Measurements from ENCODE around the gene LMO1.

Gene LMO1

DNA sequence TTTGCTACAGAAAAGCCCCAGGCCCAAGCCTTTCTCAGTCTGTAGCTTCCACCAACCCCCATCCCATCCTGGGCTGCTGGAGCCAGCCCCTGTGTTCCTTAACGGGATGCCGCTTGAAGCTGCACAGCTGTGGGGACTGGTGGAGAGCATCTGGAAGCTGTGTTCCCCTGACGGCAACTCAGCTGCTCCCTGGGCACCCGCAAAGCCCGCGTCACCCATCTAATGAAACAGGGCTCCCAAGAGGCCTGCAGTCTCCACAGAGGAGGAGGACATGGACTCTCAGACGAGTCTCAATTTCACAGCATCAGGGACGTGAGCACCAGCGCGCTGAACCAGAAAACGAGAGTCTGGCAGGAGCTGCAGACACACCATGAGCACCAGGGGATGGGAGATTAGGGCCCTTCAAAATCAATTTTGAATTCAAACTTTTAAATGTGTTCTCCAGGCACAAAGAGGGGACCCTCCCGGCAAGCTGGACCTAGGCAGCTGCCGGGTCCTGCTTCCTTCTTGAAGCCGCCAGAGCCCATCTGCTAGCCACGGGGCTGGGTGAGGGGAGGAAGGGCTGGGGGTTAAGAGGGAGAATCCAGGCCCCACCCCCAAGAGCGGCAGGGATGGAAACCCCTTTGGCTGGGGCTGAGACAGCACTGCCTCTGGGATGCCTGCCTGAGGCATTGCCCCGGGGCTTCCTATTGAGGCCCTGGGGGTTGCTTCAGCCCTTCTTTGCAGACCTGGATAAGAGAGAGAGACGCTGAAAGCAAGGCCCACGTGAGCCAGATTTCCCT is 21.0 kb downstream of the LMO1 start:
- no peak for DNase-seq

DNA sequence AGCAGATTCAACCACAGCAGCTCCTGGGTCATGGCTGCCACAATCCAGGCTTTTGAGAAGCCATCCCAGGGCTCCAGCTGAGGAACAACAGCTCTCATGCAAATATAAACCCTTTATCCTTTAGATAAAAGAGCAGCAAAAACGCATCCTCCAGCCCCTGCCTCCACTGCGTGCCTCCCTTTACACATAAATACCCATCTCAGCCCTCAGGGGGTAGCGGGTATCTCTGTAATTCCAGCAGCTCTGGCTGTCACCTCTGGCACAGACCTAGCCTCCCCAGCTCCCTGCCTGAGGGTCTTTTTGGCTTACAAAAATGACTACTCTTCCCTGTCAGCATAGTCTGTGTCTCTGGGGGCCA is 21.6 kb downstream of the LMO1 start:
- no peak for DNase-seq

DNA sequence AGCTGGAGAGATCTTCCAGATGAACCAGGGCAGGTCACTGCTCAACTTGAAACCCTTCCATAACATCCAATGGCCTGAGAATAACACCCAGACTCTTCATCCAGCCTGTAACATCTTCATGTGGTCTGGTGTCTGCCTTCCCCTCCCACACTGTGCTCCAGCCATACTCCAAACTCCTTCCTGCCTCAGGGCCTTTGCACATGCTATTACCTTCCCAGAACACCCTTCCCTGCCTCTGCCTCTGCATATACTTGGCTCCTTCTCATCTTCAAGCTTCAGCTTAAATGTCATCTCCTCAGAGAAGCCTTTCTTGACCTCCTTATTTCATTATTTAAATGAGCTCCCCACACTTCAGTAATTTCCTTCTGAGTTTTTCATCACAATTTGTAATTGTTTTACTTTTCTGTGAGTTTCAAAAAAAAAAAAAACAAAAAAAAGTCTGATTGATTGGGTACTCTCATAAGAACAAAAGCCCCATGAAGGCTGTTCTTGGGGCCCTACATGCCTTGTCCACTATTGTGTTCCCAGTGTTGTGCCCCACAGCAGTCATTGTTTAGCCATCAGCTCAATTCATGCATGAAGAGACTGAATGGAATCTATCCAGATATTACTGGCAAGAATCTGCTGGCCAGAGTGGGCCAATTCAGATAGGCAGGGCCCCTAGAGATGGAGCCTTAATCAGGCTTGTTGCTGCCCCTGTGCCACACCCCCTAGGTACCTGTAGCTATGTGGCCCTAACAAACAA is 22.1 kb downstream of the LMO1 start:
- no peak for DNase-seq

DNA sequence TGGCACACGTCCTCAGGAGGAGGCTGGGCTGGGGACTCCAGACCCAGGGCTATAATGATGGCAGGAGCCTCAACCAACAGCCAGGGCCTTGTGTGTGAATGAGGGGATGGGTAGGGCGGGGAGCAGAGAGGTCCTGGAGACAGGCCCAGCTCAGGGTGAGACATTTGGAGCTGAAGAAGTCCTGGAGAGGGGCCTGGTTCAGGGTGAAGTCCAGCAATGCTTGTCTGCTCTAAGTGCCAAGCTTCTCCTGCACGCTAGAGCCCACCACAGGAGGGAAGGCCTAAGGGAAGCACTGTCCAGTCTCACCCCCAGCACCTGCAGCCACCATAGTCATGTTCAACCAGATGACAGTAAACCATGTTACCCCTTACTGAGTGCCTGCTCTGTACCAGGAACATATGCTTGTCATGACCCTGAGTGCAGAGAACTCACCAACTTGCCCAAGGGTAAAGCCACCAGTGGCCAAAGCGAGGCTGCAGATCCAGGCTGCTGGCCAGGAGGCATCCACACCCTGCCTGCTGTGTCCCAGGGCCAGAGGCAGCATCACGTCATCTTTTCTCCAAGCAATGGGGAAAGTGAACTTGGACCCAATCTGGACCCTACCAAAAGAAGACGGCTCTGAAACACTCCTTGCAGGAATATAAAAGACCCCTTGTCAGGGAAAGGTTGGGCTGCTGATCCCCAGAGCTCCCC is 24.0 kb downstream of the LMO1 start:
- DNase-seq = no peak

DNA sequence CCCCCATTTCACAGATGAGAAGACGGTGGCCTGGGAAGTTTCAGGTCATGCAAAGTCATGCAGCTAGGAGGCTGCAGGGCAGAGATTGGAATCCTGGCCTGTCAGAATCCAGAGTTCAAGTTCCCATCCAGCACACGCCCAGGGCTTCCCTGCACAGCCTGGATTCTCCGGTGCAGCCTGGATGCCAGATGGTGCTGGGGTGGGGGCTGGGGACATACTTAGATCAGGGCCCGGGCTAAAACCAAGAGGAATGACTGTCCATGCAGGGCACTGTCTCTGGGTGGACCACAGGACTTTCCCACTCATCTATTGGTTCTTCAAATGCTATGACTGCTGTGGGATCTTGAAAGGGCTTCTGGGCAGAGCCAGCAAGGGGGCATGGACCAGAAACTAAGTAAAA is 24.6 kb downstream of the LMO1 start:
- DNase-seq = no peak

DNA sequence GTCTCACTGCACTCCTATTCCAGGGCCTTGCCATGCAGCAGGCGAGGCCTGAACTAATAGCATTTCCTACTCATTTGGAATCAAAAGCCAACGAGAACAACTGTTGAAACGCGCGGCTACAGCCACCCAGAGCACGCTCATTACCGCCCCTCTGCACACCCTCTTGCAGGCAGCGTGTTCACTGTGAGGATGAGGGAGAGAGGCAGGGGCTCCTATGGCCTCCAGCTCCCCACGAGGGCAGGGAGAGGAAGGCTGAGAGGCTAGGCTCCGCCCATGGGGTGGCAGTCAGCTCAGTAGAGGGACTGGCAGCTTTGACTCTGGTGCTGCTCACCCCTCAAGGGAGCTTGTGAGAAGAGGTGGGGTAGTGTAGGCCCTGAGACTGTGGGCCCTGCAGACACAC is 26.2 kb downstream of the LMO1 start:
- no peak for DNase-seq

DNA sequence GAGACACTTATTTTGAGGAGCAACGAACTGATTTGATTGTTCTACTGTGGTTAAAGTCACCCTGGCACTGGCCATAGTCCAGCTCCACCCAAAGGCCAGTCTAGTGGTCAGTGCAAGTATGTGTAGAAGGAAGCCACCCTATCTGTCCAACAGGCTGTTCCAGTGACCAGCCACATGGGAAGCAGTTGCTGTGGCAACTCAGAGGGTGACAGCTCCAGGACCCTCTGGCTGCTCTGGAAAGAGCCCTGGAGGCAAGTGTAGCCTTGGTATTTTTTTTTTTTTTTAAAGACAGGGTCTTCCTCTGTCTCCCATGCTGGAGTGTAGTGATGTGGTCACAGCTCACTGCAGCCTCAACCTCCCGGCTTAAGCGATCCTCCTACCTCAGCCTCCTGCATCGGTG is 27.8 kb downstream of the LMO1 start:
- DNase-seq = no peak

DNA sequence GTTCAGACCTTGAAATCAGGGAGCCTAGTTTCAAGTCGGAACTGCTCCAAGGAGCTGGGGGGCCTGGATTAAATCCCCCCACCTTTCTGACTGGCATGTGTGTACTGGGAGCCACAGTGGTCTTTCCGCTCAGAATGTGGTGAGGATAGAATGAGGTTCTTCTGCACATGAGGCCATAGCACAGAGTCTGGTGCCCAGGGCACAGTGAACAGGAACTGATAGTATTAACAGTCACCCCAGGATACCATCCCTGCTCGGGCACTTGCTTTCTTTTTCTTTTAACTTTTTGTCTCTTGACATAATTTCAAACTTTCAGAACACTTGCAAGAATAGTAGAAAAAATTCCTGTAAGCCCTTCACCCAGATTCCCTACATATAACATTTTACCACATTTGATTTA is 28.8 kb downstream of the LMO1 start:
- DNase-seq = no peak

DNA sequence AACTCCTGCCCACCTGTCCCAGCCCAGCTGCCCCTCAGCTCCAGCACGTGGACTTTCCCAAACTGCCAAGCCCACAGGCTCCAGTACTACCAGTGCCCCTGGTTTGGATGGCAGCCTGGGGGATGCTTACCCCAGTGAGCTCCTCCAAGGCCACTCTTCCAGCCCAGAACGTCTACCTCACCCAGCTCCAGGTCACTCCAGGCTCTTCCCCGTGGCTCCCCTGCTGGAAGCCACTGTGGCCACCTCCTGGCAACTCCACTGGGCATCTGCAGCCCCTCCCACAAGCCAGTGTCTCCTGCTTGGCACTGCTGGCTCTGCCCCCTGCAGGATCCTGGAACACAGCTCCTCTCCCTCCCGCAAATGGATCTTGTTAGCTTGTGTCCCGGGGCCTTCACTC is 29.3 kb downstream of the LMO1 start:
- DNase-seq = no peak

DNA sequence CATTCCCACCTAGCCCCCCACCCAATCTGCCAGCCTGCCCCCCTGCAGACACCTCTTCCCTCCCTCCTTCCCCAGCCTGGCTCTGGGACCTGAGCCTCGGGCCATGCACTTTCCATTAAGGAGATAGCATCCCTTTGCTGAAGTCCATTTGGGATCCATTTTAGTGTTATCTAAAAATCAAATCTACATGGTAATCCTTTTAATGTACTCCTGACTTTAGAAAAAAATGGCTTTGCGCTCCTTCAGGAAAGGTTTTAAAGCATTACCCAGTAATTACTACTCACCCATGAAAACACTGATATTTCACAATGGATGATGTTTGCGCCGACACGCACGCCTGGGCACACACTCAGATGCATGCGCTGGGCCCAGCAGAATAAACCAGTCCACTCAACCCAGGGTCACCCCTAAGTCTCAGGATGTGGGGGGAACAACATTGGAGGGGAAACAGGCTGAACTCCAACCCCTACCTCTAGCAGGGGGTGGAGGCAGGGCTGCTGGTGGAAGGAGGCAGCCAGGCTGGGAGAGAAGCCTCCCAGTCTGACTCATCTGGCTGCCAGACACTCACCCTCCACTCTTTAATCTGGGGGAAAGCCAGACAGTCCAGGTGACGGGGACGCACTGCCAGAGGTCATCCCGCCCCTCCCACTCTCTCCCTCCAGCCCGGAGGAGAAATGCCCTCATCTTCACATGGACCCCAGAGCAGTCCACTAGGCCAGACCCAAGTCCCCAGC is 29.8 kb downstream of the LMO1 start:
- DNase-seq = no peak

DNA sequence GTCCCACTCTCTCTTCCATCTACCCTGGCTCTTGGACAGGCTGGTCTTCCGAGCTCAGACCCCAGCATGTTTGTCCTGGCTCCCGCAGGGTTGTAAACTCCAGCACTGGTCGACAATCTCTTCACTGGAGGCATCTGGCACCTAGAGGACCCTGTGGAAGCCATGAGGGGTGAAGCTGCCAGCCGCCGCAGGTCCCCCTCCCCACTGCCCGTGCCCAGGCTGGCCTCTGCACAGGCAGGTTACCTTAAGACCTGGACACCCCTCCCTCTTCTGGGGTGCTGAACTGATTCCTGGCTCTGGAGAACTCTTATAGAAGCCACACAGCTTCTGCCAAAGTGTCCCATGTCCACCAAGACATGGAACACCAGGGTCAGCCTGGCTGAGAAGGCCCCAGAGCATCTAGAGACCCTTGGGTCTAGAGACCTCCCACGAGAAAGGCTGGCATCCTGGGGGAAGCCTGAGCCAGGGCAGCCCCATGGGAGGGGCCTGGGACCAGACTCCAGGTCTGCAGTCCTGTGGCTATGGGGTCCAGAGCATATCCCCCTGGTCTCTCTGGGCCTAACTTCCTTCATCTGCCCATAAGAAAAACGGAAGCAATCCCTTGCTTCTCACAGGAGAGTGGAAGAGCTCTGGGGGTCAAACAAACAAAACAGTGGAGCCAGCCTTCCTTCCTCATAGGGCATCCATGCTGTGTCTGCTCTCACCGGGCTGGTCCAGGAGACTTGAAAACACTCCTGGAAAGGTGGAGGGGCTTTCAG is 30.6 kb downstream of the LMO1 start:
- no peak for DNase-seq

DNA sequence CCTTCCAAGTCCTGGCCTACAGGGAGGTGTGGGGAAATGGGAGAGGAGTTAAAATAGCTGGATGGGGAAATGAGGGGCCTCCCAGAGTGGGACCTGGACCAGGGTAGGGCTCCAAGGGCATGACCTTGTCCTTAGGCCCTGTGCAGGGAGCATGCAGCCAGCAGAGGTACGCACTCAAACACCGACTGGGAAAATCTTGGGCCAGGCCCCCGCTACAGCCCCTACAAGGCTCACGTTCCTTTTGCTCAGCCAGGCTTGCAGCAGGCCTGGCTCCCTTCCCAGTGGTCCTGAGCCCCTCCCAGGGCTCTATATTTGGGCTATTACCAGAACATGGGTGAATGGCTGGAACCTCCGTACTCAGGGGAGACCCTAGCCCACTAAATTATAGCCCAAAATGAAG is 31.3 kb downstream of the LMO1 start:
- DNase-seq = no peak

DNA sequence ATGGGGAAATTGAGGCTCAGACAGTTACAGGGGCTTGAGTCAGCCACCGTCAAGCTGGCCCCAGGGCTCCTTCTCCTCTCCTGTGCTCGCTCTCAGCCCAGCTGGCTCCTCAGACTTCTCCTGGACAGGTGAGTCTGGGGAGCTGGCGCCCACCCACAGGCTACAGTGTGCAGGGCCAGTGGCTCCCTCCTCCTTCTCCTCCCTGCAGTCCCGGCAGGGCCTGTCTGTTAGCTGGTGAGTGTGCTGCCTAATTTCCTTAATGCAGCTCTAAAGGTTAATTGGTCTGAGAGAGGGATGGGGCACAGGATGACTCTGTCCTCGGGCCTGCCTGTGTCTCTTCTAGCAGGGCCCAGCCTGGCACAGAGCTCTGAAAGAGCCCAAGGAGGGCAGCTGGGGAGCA is 31.7 kb downstream of the LMO1 start:
- no peak for DNase-seq

DNA sequence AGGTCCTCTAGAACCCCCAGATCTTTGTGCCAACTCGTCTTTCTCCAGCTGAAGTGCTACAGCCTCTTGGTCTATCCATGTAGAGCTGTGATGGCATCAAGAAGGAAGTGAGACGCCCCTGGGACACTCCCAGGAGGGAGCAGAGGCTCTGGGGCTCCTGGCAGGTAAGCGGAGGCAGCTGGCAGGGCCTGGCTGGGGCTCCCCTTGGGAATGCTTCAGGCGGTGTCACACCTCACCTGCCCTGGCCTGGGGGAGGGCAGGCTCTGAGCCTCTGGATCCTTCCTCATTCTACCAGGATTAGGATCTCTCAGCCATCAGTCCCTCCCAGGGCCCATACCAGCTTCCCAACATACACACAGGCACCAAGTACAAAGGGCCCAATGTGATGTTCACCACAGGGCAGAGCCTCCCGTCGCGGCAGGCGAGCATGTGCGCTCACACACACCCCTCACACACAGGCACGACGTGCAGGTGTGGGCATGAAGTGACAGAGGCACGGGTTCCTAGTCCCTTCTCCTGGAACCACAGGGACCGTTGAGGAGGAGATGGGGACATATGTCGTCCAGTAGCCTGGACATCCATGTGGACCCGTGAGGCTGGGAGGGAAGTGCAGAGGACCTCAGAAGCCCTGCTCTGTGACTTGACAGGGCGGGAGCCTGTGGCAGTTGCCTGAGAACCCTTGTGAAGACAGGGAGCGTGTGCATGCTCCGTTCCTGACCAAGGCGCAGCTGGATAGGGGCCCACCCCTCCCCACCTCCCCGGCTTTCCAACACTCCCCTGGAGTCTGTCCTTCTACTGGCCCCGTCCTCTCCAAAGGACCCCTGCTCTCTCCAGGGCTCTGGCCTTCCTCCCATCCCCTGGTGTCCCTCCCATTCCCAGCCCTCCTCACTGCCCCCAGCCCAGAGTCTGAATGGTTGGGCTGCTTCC is 32.5 kb downstream of the LMO1 start:
- no peak for DNase-seq

DNA sequence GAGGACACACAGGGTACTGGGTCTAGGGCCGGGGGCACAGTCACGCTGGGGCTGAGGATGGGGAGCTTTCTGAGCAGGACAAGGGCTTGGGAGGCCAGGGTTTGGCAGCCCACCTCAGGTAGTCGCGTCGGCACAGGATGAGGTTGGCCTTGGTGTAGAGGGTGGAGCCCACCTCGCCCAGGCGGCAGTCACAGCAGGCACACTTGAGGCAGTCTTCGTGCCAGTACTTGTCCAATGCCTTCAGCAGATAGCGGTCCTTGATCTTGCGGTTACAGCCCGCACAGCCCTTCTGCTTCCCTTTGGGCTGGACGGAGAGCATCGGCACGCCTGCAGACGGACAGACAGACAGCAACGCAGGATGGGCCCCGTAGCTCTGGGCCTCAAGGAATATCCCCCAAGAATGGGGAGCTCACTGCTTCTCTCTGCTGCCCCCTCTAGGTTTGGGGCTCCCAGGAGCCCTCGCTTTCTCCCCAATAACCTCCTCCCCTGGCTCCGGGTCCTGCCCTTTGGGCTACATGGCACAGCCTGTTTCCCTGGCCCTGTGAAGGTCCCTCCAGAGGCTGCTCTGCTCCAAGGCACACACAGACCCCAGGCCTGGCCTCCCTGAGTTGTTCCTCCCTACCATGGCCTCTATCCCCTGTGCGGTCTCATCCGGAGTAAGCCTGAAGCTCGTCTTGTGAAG is 33.4 kb downstream of the LMO1 start:
- DNase-seq = no peak

DNA sequence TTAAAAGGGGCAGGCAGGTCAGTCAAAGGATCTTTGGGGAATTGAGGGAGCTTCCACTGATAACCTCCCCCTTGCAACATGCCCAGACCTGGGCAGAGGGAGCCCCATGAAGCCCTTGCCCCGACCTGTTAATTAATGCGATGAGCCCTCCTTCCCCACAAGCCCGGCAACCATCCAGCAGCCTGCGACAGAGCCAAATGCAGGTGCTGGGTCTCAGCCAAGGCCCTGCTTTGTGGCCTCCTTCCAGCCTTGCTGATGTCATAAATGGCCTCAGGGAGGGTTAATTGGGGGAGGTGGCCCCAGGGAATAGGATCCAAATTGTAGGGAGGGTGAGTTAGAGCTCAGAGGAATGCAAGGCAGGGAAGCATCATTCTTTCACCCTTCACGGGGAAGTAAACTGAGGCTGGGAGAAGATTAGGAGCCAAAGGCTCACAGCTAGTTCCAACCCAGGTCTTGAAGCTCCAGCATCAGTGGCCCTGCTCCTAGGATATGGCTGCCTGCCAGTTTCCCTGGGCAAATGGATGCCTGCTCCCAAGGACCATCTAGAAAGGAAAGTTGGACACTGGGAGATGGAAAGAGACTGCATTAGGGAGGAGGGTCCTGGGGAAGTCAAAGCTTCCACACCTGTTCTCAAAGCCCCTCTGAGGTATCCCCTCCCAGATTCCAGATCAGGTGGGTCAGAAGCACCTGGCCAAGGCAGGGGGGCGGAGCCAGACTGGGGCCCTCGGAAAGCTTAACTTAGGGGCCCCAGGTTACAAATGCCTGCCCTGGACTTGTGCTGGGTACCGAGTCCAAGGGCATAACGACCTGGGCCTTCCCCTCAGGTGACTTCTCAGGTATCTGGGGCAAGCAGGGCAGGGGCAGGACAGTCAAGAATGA is 34.1 kb downstream of the LMO1 start:
- DNase-seq = no peak

DNA sequence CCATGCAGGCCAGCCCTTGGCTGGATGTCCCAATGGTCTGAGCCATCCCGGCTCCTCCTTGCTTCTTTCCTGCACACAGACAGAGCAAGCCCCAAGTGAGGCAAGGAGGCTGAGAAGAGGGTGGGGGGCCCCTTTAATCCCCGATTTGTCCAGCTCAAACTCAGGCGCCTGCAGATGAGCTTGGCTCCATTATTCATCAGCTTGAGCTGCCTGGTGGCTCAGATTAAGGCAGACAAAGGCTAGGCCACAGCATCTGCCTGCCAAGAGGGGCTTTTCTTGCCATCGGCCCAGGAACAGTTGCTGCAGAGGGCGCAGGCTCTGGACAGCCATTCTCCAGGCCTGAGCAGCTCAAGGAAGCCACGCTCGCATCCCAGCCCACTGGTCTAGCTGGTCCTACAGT is 35.4 kb downstream of the LMO1 start:
- DNase-seq = no peak

DNA sequence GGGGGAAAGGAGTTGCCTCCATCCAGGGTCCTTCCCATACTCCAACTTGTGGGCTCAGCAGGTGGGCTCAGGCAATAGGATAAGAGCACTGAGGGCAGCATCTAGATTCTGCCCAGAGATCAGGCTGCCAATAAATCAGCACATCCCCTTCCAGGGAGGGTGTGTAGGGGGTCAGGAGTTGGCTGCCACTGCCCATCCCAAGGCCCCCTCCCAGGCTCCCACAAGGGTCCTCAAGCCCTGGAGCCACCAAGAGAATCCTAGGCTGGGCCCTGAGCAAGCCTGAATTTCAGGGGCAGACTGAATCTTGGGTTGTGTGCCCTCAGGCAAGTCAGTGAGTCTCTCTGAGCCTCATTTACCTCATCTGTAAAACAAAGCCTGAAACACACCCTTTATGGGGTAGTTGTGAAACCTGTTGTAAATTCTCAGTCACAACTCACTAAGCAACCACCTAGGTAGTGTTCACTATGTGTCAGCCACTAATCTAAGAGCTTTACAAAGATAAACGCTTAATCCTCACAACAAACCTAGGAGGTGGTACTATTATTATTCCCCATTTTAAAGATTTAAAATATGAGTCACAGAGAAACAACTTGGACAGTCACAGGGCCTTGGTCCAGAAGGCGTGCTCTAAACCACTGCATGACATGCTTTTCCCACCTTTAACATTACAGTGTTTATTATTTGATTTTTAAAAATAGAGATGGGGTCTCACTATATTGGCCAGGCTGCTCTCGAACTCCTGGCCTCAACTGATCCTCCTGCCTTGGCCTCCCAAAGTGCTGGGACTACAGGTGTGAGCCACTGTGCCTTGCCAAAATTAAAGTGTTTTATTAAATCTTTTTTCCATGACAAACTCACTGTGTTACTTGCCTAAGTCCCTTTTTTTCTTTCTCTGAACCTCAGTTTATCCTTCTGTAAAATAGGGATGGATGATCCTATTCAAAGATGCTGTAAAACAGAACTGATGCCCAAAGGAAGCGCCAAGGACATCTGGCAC is 36.2 kb downstream of the LMO1 start:
- no peak for DNase-seq

Data from central memory CD4-positive, alpha-beta T cell (primary cell).